Body of pancreas (tissue), 4 donors: ENCODE results near the gene IGF1R. TPM values are rescaled to one million over a fixed set of nuclear protein-coding genes. Genes with fewer than 3 reads are reported as not detected.

ENCODE experiments used
- ATAC-seq: fragments of 150-250 bp; one replicate; pipeline ENCODE4 v1.9.1; 2016
- DNase-seq, 4 donors: peaks; one replicate each; pipeline ENCODE4 v3.0.0-alpha.2; 2019
- H3K27ac ChIP-seq, 4 donors: fragments of 200-600 bp; sonication (generic); 1 replicate in 3 of 4; 2 replicates in 1 of 4; pipeline versions ENCODE4 v1.5.1 to v1.6.1; 2016 to 2019; ENCODE audit warnings: mild to moderate bottlenecking in 1 of 4, mixed read lengths in 1 of 4, moderate library complexity in 1 of 4
- H3K27me3 ChIP-seq, 2 donors: fragments of 200-600 bp; sonication (generic); one replicate each; pipeline ENCODE4 v1.6.0; 2016; ENCODE audit warnings: mild to moderate bottlenecking in 1 of 2
- H3K36me3 ChIP-seq, 2 donors: fragments of 200-600 bp; sonication (generic); replicated peaks in 1 of 2; 2 replicates each; pipeline ENCODE4 v1.5.1; 2016; ENCODE audit warnings: low read depth in 2 of 2; ENCODE audit not compliant: insufficient read depth in 1 of 2
- H3K4me1 ChIP-seq: fragments of 200-600 bp; sonication (generic); one replicate; pipeline ENCODE4 v1.6.0; 2016
- H3K4me3 ChIP-seq, 2 donors: fragments of 200-600 bp; sonication (generic); 1 replicate in 1 of 2; 2 replicates in 1 of 2; pipeline ENCODE4 v1.5.1; 2016 to 2019
- H3K9me3 ChIP-seq, 3 donors: fragments of 200-600 bp; sonication (generic); 1 replicate in 2 of 3; 2 replicates in 1 of 3; pipeline ENCODE4 v1.5.1; 2016
- CTCF ChIP-seq, 7 experiments: fragments of 450-650 bp in 4 of 7; fragments of 200-600 bp in 3 of 7; sonication (generic) in 3 of 7; IDR thresholded peaks; one replicate each; pipeline ENCODE4 v1.5.1; 2016 to 2019; ENCODE audit warnings: antibody characterized with exemption in 7 of 7
- POLR2A ChIP-seq, 3 donors: fragments of 450-650 bp; IDR thresholded peaks; one replicate each; pipeline ENCODE4 v1.6.1; 2016; ENCODE audit warnings: antibody characterized with exemption in 3 of 3, mild to moderate bottlenecking in 2 of 3
- WGBS, 2 donors: methylation state at CpG; one replicate each; pipeline ENCODE4 v1.1.5; 2017; 5-methylcytosine and 5-hydroxymethylcytosine counted together
- intact Hi-C: fragments of 100-400 bp; cut with DNase I; formaldehyde crosslinking; loops from one replicate; pipeline ENCODE4 v1.15.1; 2023
- total RNA-seq, 2 donors: library from RNA; depleted of rRNA; stranded (reverse); fragments of >200 nt; gene quantifications; one replicate each; pipeline ENCODE4 v1.1.0, GENCODE V29; 2016

IGF1R gene
- total RNA-seq, 2 donors from 2014 or later: 34.8 to 55.7 TPM

GRCh38 chr15:98703126-98703685, 54.9 kb downstream of the IGF1R start:
- Histone ChIP-seq H3K27me3 (no peaks in the 10 kb centered on the region), H3K4me3 (no peak overlapping the region), H3K36me3 (no peaks in the 10 kb centered on the region), H3K4me1 (peaks cover 67% of the 10 kb centered on the region), H3K27ac (no peak overlapping the region), H3K9me3 (no peaks in the 10 kb centered on the region)
- intact Hi-C loops: no loop called here
- TF ChIP-seq CTCF (IDR thresholded peaks at IDR 0.05) (no peak), POLR2A (IDR thresholded peaks at IDR 0.05) (no peak)
- WGBS, 2 donors: 58 to 72% methylated on average over 6 of the region's 6 CpGs
- no peak for DNase-seq
- no peak for ATAC-seq

GRCh38 chr15:98705070-98705469, 56.7 kb downstream of the IGF1R start:
- H3K4me1 ChIP-seq: peaks cover 67% of the 10 kb centered on the region

GRCh38 chr15:98706387-98706786, 58.0 kb downstream of the IGF1R start:
- H3K27ac ChIP-seq: no peak overlapping the region
- no peaks in the 10 kb centered on the region for H3K9me3 ChIP-seq
- H3K4me1 ChIP-seq: peaks cover 61% of the 10 kb centered on the region
- no peak overlapping the region for H3K4me3 ChIP-seq
- no peak for ATAC-seq
- intact Hi-C loops: no loop called here
- TF ChIP-seq CTCF (IDR thresholded peaks at IDR 0.05) (no peak), POLR2A (IDR thresholded peaks at IDR 0.05) (no peak)
- 83 to 93% methylated on average over 1 of the region's 1 CpG for whole genome bisulfite sequencing, 2 donors
- no peak for DNase-seq
- no peaks in the 10 kb centered on the region for H3K36me3 ChIP-seq
- no peaks in the 10 kb centered on the region for H3K27me3 ChIP-seq

More at GRCh38 chr15:98705070-98705469, 56.7 kb downstream of the IGF1R start:
- Histone ChIP-seq H3K36me3 (no peaks in the 10 kb centered on the region), H3K9me3 (no peaks in the 10 kb centered on the region), H3K27ac (no peak overlapping the region), H3K27me3 (no peaks in the 10 kb centered on the region), H3K4me3 (no peak overlapping the region)
- no peak for TF ChIP-seq POLR2A (IDR thresholded peaks at IDR 0.05)
- no peak for TF ChIP-seq CTCF (IDR thresholded peaks at IDR 0.05)
- DNase-seq: no peak
- 87 to 91% methylated on average over 4 of the region's 4 CpGs for WGBS, 2 donors
- ATAC-seq: no peak
- intact Hi-C loops: no loop called here

- intact Hi-C loops: no loop called here
- Histone ChIP-seq H3K4me3 (no peak overlapping the region), H3K9me3 (no peaks in the 10 kb centered on the region), H3K36me3 (no peaks in the 10 kb centered on the region), H3K27me3 (no peaks in the 10 kb centered on the region), H3K4me1 (peaks cover 56% of the 10 kb centered on the region), H3K27ac (no peak overlapping the region)
- 60 to 68% methylated on average over 13 of the region's 13 CpGs for WGBS, 2 donors
- TF ChIP-seq POLR2A (IDR thresholded peaks at IDR 0.05): no peak
- TF ChIP-seq CTCF (IDR thresholded peaks at IDR 0.05): no peak
- no peak for ATAC-seq
- no peak for DNase-seq
These were observed 58.6 kb downstream of the IGF1R start for GRCh38 chr15:98706986-98707385.

- H3K9me3 ChIP-seq: no peaks in the 10 kb centered on the region
- H3K4me1 ChIP-seq: peaks cover 52% of the 10 kb centered on the region
- DNase-seq: no peak
- no peak overlapping the region for H3K4me3 ChIP-seq
- peak overlapping the region in 2 of 4 donors; percentile 24 to 32 for H3K27ac ChIP-seq
- WGBS, 2 donors: 92 to 93% methylated on average over 7 to 10 of the region's 10 CpGs
- ATAC-seq: no peak
- intact Hi-C loops: no loop called here
- H3K27me3 ChIP-seq: no peaks in the 10 kb centered on the region
- H3K36me3 ChIP-seq: no peaks in the 10 kb centered on the region
- TF ChIP-seq CTCF (IDR thresholded peaks at IDR 0.05): no peak
- no peak for TF ChIP-seq POLR2A (IDR thresholded peaks at IDR 0.05)
These were observed 59.8 kb downstream of the IGF1R start for GRCh38 chr15:98708037-98708590.
